Adrenal gland (tissue), 5 donors: ENCODE data around the gene PARP16.

Source experiments
- POLR2A ChIP-seq, 2 donors: fragments of 450-650 bp; IDR thresholded peaks; one replicate each; pipeline ENCODE4 v1.6.1; 2017; ENCODE audit warnings: antibody characterized with exemption in 2 of 2, mild to moderate bottlenecking in 2 of 2, moderate library complexity in 1 of 2
- TF ChIP-seq, protein P1 (sequence below), 6 experiments: fragments of 450-650 bp in 4 of 6; fragments of 200-600 bp in 2 of 6; sonication (generic) in 1 of 6; IDR thresholded peaks; 1 replicate in 5 of 6; 2 replicates in 1 of 6; pipeline versions ENCODE4 v1.5.1 to v1.8.0; 2016 to 2021; ENCODE audit warnings: antibody characterized with exemption in 6 of 6, mild to moderate bottlenecking in 2 of 6, moderate library complexity in 1 of 6
- donor health status: DM: no; HTN: no; CAD: no.

DNA sequence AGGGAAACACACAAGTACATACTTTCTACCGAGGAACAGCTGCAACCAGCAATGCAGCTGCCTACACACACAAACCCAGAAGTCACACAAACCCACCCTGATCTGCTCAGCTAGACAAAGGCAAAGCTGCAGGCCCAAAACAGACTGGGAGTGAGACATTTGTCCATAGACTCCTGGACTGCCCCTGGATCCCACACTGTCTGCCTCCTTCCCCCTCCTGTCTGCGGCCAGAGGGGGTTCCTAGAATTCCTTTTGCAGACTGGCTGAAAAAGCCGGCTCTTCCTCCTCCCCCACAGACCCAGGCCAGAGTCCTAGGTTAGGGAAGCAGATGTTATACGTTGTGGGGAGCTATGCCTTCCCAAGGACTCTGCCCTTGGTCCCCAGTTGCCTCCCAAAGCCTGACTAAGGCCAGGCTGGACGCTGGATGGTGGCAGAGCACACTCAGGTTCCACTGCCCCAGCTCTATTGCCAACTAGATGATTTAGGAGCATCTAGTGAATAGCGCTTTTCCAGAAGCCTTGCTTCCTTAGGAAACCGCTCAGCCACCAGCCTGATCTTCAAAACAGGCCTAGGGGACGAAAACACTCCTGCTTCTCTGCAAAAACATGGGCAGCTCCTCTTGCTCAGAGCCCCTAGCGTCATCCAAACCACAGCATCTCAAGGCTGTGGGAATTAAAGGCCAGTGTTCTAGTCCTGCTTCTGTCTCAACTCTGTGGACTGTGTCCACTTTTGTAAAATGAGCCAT, 38.0 kb downstream of the PARP16 start:
- no peak for TF ChIP-seq POLR2A (IDR thresholded peaks at IDR 0.05)
- TF ChIP-seq, protein P1, sequence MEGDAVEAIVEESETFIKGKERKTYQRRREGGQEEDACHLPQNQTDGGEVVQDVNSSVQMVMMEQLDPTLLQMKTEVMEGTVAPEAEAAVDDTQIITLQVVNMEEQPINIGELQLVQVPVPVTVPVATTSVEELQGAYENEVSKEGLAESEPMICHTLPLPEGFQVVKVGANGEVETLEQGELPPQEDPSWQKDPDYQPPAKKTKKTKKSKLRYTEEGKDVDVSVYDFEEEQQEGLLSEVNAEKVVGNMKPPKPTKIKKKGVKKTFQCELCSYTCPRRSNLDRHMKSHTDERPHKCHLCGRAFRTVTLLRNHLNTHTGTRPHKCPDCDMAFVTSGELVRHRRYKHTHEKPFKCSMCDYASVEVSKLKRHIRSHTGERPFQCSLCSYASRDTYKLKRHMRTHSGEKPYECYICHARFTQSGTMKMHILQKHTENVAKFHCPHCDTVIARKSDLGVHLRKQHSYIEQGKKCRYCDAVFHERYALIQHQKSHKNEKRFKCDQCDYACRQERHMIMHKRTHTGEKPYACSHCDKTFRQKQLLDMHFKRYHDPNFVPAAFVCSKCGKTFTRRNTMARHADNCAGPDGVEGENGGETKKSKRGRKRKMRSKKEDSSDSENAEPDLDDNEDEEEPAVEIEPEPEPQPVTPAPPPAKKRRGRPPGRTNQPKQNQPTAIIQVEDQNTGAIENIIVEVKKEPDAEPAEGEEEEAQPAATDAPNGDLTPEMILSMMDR (IDR thresholded peaks at IDR 0.05): no peak
